PC-3 (cell line): ENCODE measurements around the gene MGST3. TPM values are rescaled to one million over a fixed set of nuclear protein-coding genes. Genes with fewer than 3 reads are reported as not detected.
"Not testable (repeated sequence)": the region's sequence is repeated elsewhere in the genome, so short reads cannot be mapped to it uniquely, and the experiment has no call there.

Source experiments
- ATAC-seq: fragments of 200-7000 bp; cut with Tn5 transposase; 2 replicates; pipeline ENCODE4 v1.9.1; 2020; ENCODE audit warnings: mild to moderate bottlenecking, moderate library complexity
- BruUV-seq: library from RNA; stranded (reverse); fragments of 400-500 nt; replicated peaks from 2 replicates; lab custom pipeline; 2021; lab: Mats Ljungman, UMichigan
- CTCF ChIA-PET: fragments of 300-600 bp; sonication (Branson Sonifier 250); formaldehyde crosslinking; loops from one replicate; lab custom pipeline; 2022; ENCODE audit warnings: antibody characterized with exemption; lab: Charles Lee
- POLR2A ChIA-PET: fragments of 300-600 bp; sonication (Branson Sonifier 250); formaldehyde crosslinking; loops from one replicate; lab custom pipeline; 2022; ENCODE audit warnings: antibody characterized with exemption; ENCODE audit not compliant: unreplicated experiment; lab: Charles Lee
- DNase-seq: peaks from one replicate; pipeline ENCODE4 v3.0.0-alpha.2; 2015
- H2AFZ ChIP-seq: fragments of 300-600 bp; sonication (generic); 2 replicates; pipeline ENCODE4 v1.6.0; 2016; ENCODE audit warnings: antibody characterized with exemption, low read length
- H3F3A ChIP-seq: fragments of 300-600 bp; sonication (generic); one replicate; pipeline ENCODE4 v1.6.0; 2017; ENCODE audit warnings: antibody characterized with exemption, low read length, control low read depth, mild to moderate bottlenecking; ENCODE audit not compliant: unreplicated experiment
- H3K27ac ChIP-seq: fragments of 300-600 bp; sonication (generic); 2 replicates; pipeline ENCODE4 v1.5.1; 2016; ENCODE audit warnings: mild to moderate bottlenecking, low read length
- H3K27me3 ChIP-seq: fragments of 300-600 bp; sonication (generic); 2 replicates; pipeline ENCODE4 v1.6.1; 2016; ENCODE audit warnings: low read length, mixed read lengths
- H3K36me3 ChIP-seq: fragments of 300-600 bp; sonication (generic); 2 replicates; pipeline ENCODE4 v1.6.1; 2016; ENCODE audit warnings: low read depth, mixed run types, low read length, mixed read lengths
- H3K4me1 ChIP-seq: fragments of 300-600 bp; sonication (generic); 2 replicates; pipeline ENCODE4 v1.5.1; 2016; ENCODE audit warnings: low read length; ENCODE audit not compliant: insufficient read depth
- H3K4me2 ChIP-seq: fragments of 300-600 bp; sonication (generic); 2 replicates; pipeline ENCODE4 v1.6.0; 2016; ENCODE audit warnings: low read length
- H3K4me3 ChIP-seq: fragments of 300-600 bp; sonication (generic); 2 replicates; pipeline ENCODE4 v1.5.1; 2016; ENCODE audit warnings: mild to moderate bottlenecking, low read length, mixed read lengths
- H3K79me2 ChIP-seq: fragments of 300-600 bp; sonication (generic); 2 replicates; pipeline ENCODE4 v1.6.1; 2017; ENCODE audit warnings: low read length, mixed read lengths
- H3K9ac ChIP-seq: fragments of 300-600 bp; sonication (generic); 2 replicates; pipeline ENCODE4 v1.6.0; 2016; ENCODE audit warnings: mild to moderate bottlenecking, low read length
- H3K9me2 ChIP-seq: fragments of 300-600 bp; sonication (generic); replicated peaks from 2 replicates; pipeline ENCODE4 v1.6.1; 2016; ENCODE audit warnings: mixed run types, low read length, mixed read lengths
- H3K9me3 ChIP-seq: fragments of 300-600 bp; sonication (generic); 2 replicates; pipeline ENCODE4 v1.6.1; 2016; ENCODE audit warnings: low read length, mixed read lengths
- H4K20me1 ChIP-seq: fragments of 300-600 bp; sonication (generic); 2 replicates; pipeline ENCODE4 v1.6.1; 2016; ENCODE audit warnings: low read length, mixed read lengths
- CTCF ChIP-seq: fragments of 300-600 bp; sonication (generic); conservative IDR thresholded peaks from 2 replicates; pipeline ENCODE4 v1.5.1; 2017; ENCODE audit warnings: antibody characterized with exemption, low read depth, mild to moderate bottlenecking, low read length
- EZH2 ChIP-seq: fragments of 300-600 bp; sonication (generic); IDR thresholded peaks from one replicate; pipeline ENCODE4 v1.6.1; 2017; ENCODE audit warnings: antibody characterized with exemption, mild to moderate bottlenecking, low read length; ENCODE audit not compliant: unreplicated experiment
- EZH2phosphoT487 ChIP-seq: fragments of 300-600 bp; sonication (generic); IDR thresholded peaks from 2 replicates; pipeline ENCODE4 v1.6.1; 2018; ENCODE audit warnings: mild to moderate bottlenecking, antibody characterized with exemption, low read length, borderline replicate concordance
- intact Hi-C: fragments of 100-400 bp; cut with micrococcal nuclease; formaldehyde crosslinking; loops from 2 replicates; pipeline ENCODE4 v1.9.0; 2023
- total RNA-seq: library from RNA; depleted of rRNA; stranded (reverse); fragments of >200 nt; gene quantifications from 2 replicates; pipeline ENCODE4 v1.2.3, GENCODE V29; 2014

Gene MGST3
- total RNA-seq, 1 experiment from 2014 or later, result 168 TPM

- H3K79me2 ChIP-seq, result peaks cover 13% of the 10 kb centered on the region
- peaks cover 72% of the 10 kb centered on the region for H3K36me3 ChIP-seq
These were observed 48.4 kb downstream of the MGST3 start for GRCh38 chr1:165679282-165680036.

GRCh38 chr1:165680303-165680702, 49.3 kb downstream of the MGST3 start:
- ChIA-PET CTCF (no interaction called here), POLR2A (no interaction called here)
- no peaks in the 10 kb centered on the region for H3K9me2 ChIP-seq
- no peak overlapping the region for H2AFZ ChIP-seq
- TF ChIP-seq CTCF (no peak), EZH2 (no peak), EZH2phosphoT487 (no peak)
- H3K9ac ChIP-seq, result no peak overlapping the region
- H3K9me3 ChIP-seq, result peaks cover 3% of the 10 kb centered on the region; the same call in 1 of the 2 replicates
- peaks cover 18% of the 10 kb centered on the region for H3K79me2 ChIP-seq
- no peak for ATAC-seq
- H3F3A ChIP-seq, result no peaks in the 10 kb centered on the region
- H3K4me3 ChIP-seq, result no peak overlapping the region
- BruUV-seq, result no TSS peak
- H3K4me1 ChIP-seq, result peaks cover 16% of the 10 kb centered on the region
- H3K36me3 ChIP-seq, result peaks cover 68% of the 10 kb centered on the region
- no peaks in the 10 kb centered on the region for H3K27me3 ChIP-seq
- no peak overlapping the region for H3K4me2 ChIP-seq
- no peak for DNase-seq
- H4K20me1 ChIP-seq, result peaks cover 13% of the 10 kb centered on the region; the same call in 1 of the 2 replicates
- no peak overlapping the region for H3K27ac ChIP-seq
- intact Hi-C loops, result no loop called here

More at GRCh38 chr1:165679282-165680036, 48.4 kb downstream of the MGST3 start:
- BruUV-seq, result no TSS peak
- Histone ChIP-seq H3K9me3 (peaks cover 3% of the 10 kb centered on the region; the same call in 1 of the 2 replicates), H4K20me1 (peaks cover 14% of the 10 kb centered on the region; the same call in 1 of the 2 replicates), H2AFZ (no peak overlapping the region), H3K27ac (no peak overlapping the region), H3F3A (no peaks in the 10 kb centered on the region), H3K9ac (no peak overlapping the region), H3K4me2 (no peak overlapping the region), H3K9me2 (no peaks in the 10 kb centered on the region), H3K27me3 (no peaks in the 10 kb centered on the region), H3K4me3 (no peak overlapping the region), H3K4me1 (peaks cover 16% of the 10 kb centered on the region)
- ChIA-PET POLR2A (interaction anchor here (0.6 kb wide), 1 partner anchor 16 kb away, joined by 3 read pairs; no protein-coding TSS in a partner anchor), CTCF (interaction anchor here (0.6 kb wide), 1 partner anchor 258 kb away, joined by 4 read pairs; no protein-coding TSS in a partner anchor)
- TF ChIP-seq CTCF (peak; percentile 57), EZH2phosphoT487 (no peak), EZH2 (no peak)
- DNase-seq (peak; percentile 19), ATAC-seq (no peak)
- intact Hi-C loops, result loop anchor here (5.0 kb wide), 2 partner anchors 47 to 77 kb away; partner anchors contain the start of gene MGST3

- H2AFZ ChIP-seq, H3K9me3 ChIP-seq, H3K27me3 ChIP-seq, H3K9ac ChIP-seq, H3F3A ChIP-seq, H3K9me2 ChIP-seq, DNase-seq, H3K4me2 ChIP-seq, CTCF ChIA-PET, H3K27ac ChIP-seq, BruUV-seq, POLR2A ChIA-PET, intact Hi-C loops, ATAC-seq, H3K4me3 ChIP-seq, H4K20me1 ChIP-seq: not testable (repeated sequence)
- Histone ChIP-seq H3K36me3 (peaks cover 63% of the 10 kb centered on the region), H3K79me2 (peaks cover 23% of the 10 kb centered on the region), H3K4me1 (peaks cover 11% of the 10 kb centered on the region)
These were observed 49.7 kb downstream of the MGST3 start for GRCh38 chr1:165680773-165681172.
